ENCODE measurements around the gene BCAT1.
"Not testable (repeated sequence)": the region's sequence is repeated elsewhere in the genome, so short reads cannot be mapped to it uniquely, and the experiment has no call there.

The BCAT1 gene

GRCh38 chr12:24853588-24853987 lies 95.3 kb downstream of the BCAT1 start:
- no peak for DNase-seq (ENCODE audit: low read depth)

GRCh38 chr12:24853094-24853493 lies 95.8 kb downstream of the BCAT1 start:
- DNase-seq (ENCODE audit: low read depth), result no peak

GRCh38 chr12:24852420-24852819 lies 96.5 kb downstream of the BCAT1 start:
- no peak for DNase-seq (ENCODE audit: low read depth)

GRCh38 chr12:24851883-24852282 lies 97.0 kb downstream of the BCAT1 start:
- DNase-seq (ENCODE audit: low read depth), result not testable (repeated sequence)

- DNase-seq (ENCODE audit: low read depth), result no peak
These were observed 97.6 kb downstream of the BCAT1 start for GRCh38 chr12:24851341-24851740.

GRCh38 chr12:24850496-24850895 lies 98.4 kb downstream of the BCAT1 start:
- no peak for DNase-seq (ENCODE audit: low read depth)

GRCh38 chr12:24848941-24849477 lies 99.9 kb downstream of the BCAT1 start:
- no peak for DNase-seq (ENCODE audit: low read depth)

- DNase-seq (ENCODE audit: low read depth), result no peak
These were observed 102.2 kb downstream of the BCAT1 start for GRCh38 chr12:24846689-24847088.

- no peak for DNase-seq (ENCODE audit: low read depth)
These were observed 103.3 kb downstream of the BCAT1 start for GRCh38 chr12:24845615-24846014.

- no peak for DNase-seq (ENCODE audit: low read depth)
These were observed 108.7 kb downstream of the BCAT1 start for GRCh38 chr12:24840046-24840800.

GRCh38 chr12:24839268-24839791 lies 109.6 kb downstream of the BCAT1 start:
- DNase-seq (ENCODE audit: low read depth), result no peak

GRCh38 chr12:24838531-24838950 lies 110.4 kb downstream of the BCAT1 start:
- no peak for DNase-seq (ENCODE audit: low read depth)

- DNase-seq (ENCODE audit: low read depth), result no peak
These were observed 113.5 kb downstream of the BCAT1 start for GRCh38 chr12:24835377-24835776.

- no peak for DNase-seq (ENCODE audit: low read depth)
These were observed 115.4 kb downstream of the BCAT1 start for GRCh38 chr12:24833513-24833912.

- DNase-seq (ENCODE audit: low read depth), result no peak
These were observed 124.9 kb downstream of the BCAT1 start for GRCh38 chr12:24823808-24824515.

GRCh38 chr12:24822121-24822899 lies 126.6 kb downstream of the BCAT1 start:
- DNase-seq (ENCODE audit: low read depth), result no peak

- no peak for DNase-seq (ENCODE audit: low read depth)
These were observed 127.2 kb downstream of the BCAT1 start for GRCh38 chr12:24821691-24822090.

- no peak for DNase-seq (ENCODE audit: low read depth)
These were observed 128.0 kb downstream of the BCAT1 start for GRCh38 chr12:24820872-24821271.

- no peak for DNase-seq (ENCODE audit: low read depth)
These were observed 130.6 kb downstream of the BCAT1 start for GRCh38 chr12:24818351-24818750.

GRCh38 chr12:24815114-24815423 lies 133.8 kb downstream of the BCAT1 start:
- no peak for DNase-seq (ENCODE audit: low read depth)

- DNase-seq (ENCODE audit: low read depth), result no peak
These were observed 134.4 kb downstream of the BCAT1 start for GRCh38 chr12:24814379-24815113.

GRCh38 chr12:24810378-24810777 lies 138.5 kb downstream of the BCAT1 start:
- DNase-seq (ENCODE audit: low read depth), result no peak

Measured in stimulated activated CD8-positive, alpha-beta memory T cell treated with anti-CD3 and anti-CD28 coated beads, Interleukin-15, amount 100 ng/mL, for 1 hour (primary cell).